ENCODE data around the gene TNFRSF18.

Gene TNFRSF18

GRCh38 chr1:1166642-1167397 is 39.6 kb downstream of the TNFRSF18 start:
- TF ChIP-seq POLR2AphosphoS5 (IDR thresholded peaks at IDR 0.05; ENCODE audit: low read depth, low read length) (no peak), TAF1 (IDR thresholded peaks at IDR 0.05; ENCODE audit: borderline replicate concordance, insufficient read depth, low read length) (no peak), FOXP2 (optimal IDR thresholded peaks at IDR 0.05; ENCODE audit: borderline replicate concordance, extremely low read depth, extremely low read length, insufficient read depth) (no peak)

GRCh38 chr1:1165900-1166421 is 40.4 kb downstream of the TNFRSF18 start:
- no peak for TF ChIP-seq SIN3A (IDR thresholded peaks at IDR 0.05; ENCODE audit: borderline replicate concordance, insufficient read depth, low read length)
- TF ChIP-seq, protein P1, sequence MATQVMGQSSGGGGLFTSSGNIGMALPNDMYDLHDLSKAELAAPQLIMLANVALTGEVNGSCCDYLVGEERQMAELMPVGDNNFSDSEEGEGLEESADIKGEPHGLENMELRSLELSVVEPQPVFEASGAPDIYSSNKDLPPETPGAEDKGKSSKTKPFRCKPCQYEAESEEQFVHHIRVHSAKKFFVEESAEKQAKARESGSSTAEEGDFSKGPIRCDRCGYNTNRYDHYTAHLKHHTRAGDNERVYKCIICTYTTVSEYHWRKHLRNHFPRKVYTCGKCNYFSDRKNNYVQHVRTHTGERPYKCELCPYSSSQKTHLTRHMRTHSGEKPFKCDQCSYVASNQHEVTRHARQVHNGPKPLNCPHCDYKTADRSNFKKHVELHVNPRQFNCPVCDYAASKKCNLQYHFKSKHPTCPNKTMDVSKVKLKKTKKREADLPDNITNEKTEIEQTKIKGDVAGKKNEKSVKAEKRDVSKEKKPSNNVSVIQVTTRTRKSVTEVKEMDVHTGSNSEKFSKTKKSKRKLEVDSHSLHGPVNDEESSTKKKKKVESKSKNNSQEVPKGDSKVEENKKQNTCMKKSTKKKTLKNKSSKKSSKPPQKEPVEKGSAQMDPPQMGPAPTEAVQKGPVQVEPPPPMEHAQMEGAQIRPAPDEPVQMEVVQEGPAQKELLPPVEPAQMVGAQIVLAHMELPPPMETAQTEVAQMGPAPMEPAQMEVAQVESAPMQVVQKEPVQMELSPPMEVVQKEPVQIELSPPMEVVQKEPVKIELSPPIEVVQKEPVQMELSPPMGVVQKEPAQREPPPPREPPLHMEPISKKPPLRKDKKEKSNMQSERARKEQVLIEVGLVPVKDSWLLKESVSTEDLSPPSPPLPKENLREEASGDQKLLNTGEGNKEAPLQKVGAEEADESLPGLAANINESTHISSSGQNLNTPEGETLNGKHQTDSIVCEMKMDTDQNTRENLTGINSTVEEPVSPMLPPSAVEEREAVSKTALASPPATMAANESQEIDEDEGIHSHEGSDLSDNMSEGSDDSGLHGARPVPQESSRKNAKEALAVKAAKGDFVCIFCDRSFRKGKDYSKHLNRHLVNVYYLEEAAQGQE (IDR thresholded peaks at IDR 0.05; ENCODE audit: insufficient read depth in 1 of 2, low read depth in 2 of 2, low read length in 2 of 2), result no peak

- TF ChIP-seq TAF1 (IDR thresholded peaks at IDR 0.05; ENCODE audit: borderline replicate concordance, insufficient read depth, low read length) (no peak), POLR2AphosphoS5 (IDR thresholded peaks at IDR 0.05; ENCODE audit: low read depth, low read length) (no peak), FOXP2 (optimal IDR thresholded peaks at IDR 0.05; ENCODE audit: borderline replicate concordance, extremely low read depth, extremely low read length, insufficient read depth) (no peak), SIN3A (IDR thresholded peaks at IDR 0.05; ENCODE audit: borderline replicate concordance, insufficient read depth, low read length) (no peak)
- TF ChIP-seq, protein P1 (IDR thresholded peaks at IDR 0.05; ENCODE audit: insufficient read depth in 1 of 2, low read depth in 2 of 2, low read length in 2 of 2), result no peak
Measured at GRCh38 chr1:1165485-1165884, 40.9 kb downstream of the TNFRSF18 start.

DNA sequence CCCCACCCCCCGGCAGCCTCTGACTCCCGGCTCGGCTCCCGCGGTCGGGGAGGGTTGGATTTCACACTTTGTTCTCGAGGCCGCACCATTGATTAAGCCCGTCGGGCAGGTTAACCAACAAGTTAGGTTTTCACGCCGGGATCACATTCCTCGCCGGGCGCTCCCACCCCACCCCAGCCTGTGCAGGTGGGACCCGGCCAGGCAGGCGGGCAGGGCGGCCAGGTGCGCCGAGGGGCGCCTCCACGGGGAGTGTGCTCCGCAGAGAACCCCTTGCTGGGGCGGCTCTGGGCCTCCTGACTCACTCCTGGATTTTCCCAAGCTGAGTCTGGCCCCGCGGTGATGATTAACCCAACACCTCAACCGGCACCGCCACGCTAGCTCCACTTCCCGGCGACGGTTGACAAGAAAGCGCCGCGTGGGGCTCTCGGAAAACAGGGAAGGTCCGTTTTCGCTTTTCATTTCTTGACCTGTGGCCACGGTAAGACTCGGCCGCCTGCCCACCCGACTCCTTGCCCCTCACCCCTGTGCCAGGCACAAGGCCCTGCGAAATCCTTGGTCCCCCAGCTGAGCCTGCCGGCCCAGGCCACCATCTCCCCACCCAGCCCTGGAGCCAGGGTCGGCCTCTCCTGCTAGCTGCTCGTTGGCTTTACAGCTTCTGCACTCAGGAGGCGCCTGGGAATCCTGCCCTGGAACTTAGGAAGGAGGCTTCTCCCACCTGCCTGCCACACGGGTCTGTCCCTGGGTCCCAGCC is 41.5 kb downstream of the TNFRSF18 start:
- TF ChIP-seq TAF1 (IDR thresholded peaks at IDR 0.05; ENCODE audit: borderline replicate concordance, insufficient read depth, low read length) (no peak), SIN3A (IDR thresholded peaks at IDR 0.05; ENCODE audit: borderline replicate concordance, insufficient read depth, low read length) (no peak), POLR2AphosphoS5 (IDR thresholded peaks at IDR 0.05; ENCODE audit: low read depth, low read length) (no peak), FOXP2 (optimal IDR thresholded peaks at IDR 0.05; ENCODE audit: borderline replicate concordance, extremely low read depth, extremely low read length, insufficient read depth) (no peak)

- TF ChIP-seq POLR2AphosphoS5 (IDR thresholded peaks at IDR 0.05; ENCODE audit: low read depth, low read length), result no peak
- TF ChIP-seq, protein P1 (IDR thresholded peaks at IDR 0.05; ENCODE audit: insufficient read depth in 1 of 2, low read depth in 2 of 2, low read length in 2 of 2), result no peak
- no peak for TF ChIP-seq FOXP2 (optimal IDR thresholded peaks at IDR 0.05; ENCODE audit: borderline replicate concordance, extremely low read depth, extremely low read length, insufficient read depth)
- TF ChIP-seq SIN3A (IDR thresholded peaks at IDR 0.05; ENCODE audit: borderline replicate concordance, insufficient read depth, low read length), result no peak
- no peak for TF ChIP-seq TAF1 (IDR thresholded peaks at IDR 0.05; ENCODE audit: borderline replicate concordance, insufficient read depth, low read length)
Measured at GRCh38 chr1:1164361-1164700, 42.1 kb downstream of the TNFRSF18 start.

All from PFSK-1 (cell line).